SU-DHL-6 (cell line): Measurements from ENCODE around the gene ZBP1.

ENCODE experiments used
- H2AFZ ChIP-seq: fragments of 200-600 bp; sonication (generic); 2 replicates; pipeline ENCODE4 v1.6.1; 2014; ENCODE audit warnings: low read depth, mild to moderate bottlenecking, moderate library complexity, mixed read lengths, antibody characterized with exemption, low read length; ENCODE audit not compliant: severe bottlenecking
- H3F3A ChIP-seq: fragments of 200-600 bp; shearing (Covaris generic); 2 replicates; pipeline ENCODE4 v1.6.0; 2016; ENCODE audit warnings: antibody characterized with exemption, mild to moderate bottlenecking; ENCODE audit not compliant: insufficient read depth
- H3K27ac ChIP-seq: fragments of 200-600 bp; sonication (generic); 2 replicates; pipeline ENCODE4 v1.5.1; 2016; ENCODE audit warnings: low read depth, mild to moderate bottlenecking, low read length, moderate library complexity, mixed read lengths
- H3K27me3 ChIP-seq: fragments of 200-600 bp; sonication (generic), shearing (Covaris generic); 2 replicates; pipeline ENCODE4 v1.6.0; 2014; ENCODE audit warnings: mild to moderate bottlenecking, low read length
- H3K36me3 ChIP-seq: fragments of 200-600 bp; sonication (generic); 2 replicates; pipeline ENCODE4 v1.6.1; 2014; ENCODE audit warnings: mild to moderate bottlenecking, low read length, mixed read lengths
- H3K4me2 ChIP-seq: fragments of 300-600, 200-600 bp; shearing (Covaris generic), sonication (generic); 2 replicates; pipeline ENCODE4 v1.6.0; 2014; ENCODE audit warnings: low read length, low read depth, mild to moderate bottlenecking; ENCODE audit not compliant: poor library complexity, severe bottlenecking
- H3K4me3 ChIP-seq: fragments of 200-600 bp; sonication (generic); 2 replicates; pipeline ENCODE4 v1.5.1; 2014; ENCODE audit warnings: antibody characterized with exemption, low read length, mild to moderate bottlenecking, mixed read lengths; ENCODE audit not compliant: insufficient read depth, poor library complexity, severe bottlenecking
- H3K79me2 ChIP-seq: fragments of 200-600 bp; sonication (generic); 2 replicates; pipeline ENCODE4 v1.6.1; 2014; ENCODE audit warnings: mild to moderate bottlenecking, low read length, moderate library complexity; ENCODE audit not compliant: insufficient read depth
- H3K9ac ChIP-seq: fragments of 200-600 bp; sonication (generic); 2 replicates; pipeline ENCODE4 v1.7.0; 2014; ENCODE audit warnings: mild to moderate bottlenecking, low read length
- H3K9me2 ChIP-seq: fragments of 200-600 bp; sonication (generic); replicated peaks from 2 replicates; pipeline ENCODE4 v1.6.1; 2014; ENCODE audit warnings: low read length; ENCODE audit not compliant: insufficient read depth
- H3K9me3 ChIP-seq: fragments of 200-600 bp; sonication (generic); 2 replicates; pipeline ENCODE4 v1.6.1; 2014; ENCODE audit warnings: low read length, mixed read lengths; ENCODE audit not compliant: insufficient read depth
- H4K20me1 ChIP-seq: fragments of 200-600 bp; sonication (generic); 2 replicates; pipeline ENCODE4 v1.6.1; 2014; ENCODE audit warnings: low read depth, mild to moderate bottlenecking, antibody characterized with exemption, low read length, moderate library complexity, mixed read lengths
- EZH2phosphoT487 ChIP-seq: fragments of 200-600 bp; sonication (generic), shearing (Covaris generic); conservative IDR thresholded peaks from 2 replicates; pipeline ENCODE4 v1.6.1; 2018; ENCODE audit warnings: mild to moderate bottlenecking, antibody characterized with exemption, low read length, moderate library complexity, mixed read lengths
- TF ChIP-seq, protein P1 (sequence below): fragments of 200-600 bp; sonication (generic); IDR thresholded peaks from one replicate; pipeline ENCODE4 v1.5.1; 2017; ENCODE audit warnings: antibody characterized with exemption, mild to moderate bottlenecking, low read length, moderate library complexity; ENCODE audit not compliant: insufficient read depth, poor library complexity, severe bottlenecking

ZBP1 gene

DNA sequence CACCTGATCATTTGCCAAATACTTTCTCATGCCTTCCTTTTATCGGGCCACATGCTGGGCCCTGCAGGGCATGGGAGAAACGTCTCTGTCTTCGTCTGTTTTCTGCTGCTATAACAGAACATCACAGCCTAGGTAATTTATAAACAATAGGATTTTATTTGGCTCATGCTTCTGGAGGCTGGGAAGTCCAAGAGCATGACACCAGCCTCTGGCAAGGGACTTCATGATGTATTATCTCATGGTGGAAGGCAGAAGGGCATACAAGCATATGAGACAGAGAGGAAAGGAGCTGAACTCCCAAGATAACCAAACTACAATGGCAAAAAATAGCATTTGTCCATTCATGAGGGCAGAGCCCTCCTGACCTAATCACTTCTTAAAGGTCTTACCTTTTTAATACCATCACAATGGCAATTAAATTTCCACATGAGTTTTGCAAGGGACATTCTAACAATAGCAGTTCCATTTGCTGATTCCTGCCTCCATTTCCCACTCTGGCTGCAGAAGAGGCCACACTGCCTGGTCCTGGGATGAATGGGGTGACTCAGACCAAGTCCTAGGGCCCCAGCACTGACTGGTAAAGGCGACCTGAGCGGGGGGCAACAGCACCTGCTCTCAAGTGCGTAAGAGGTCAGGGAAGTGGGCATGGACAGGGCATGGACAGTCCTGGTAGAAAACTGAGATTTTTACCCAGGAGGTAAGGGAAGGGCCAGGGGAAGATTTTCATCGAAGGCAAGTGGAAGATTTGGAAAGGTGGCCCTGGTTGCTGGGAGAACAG lies 5.1 kb upstream of the ZBP1 start:
- no peaks in the 10 kb centered on the region for H3K9me2 ChIP-seq
- H3K4me3 ChIP-seq, result no peak overlapping the region
- no peak overlapping the region for H3K27ac ChIP-seq
- H4K20me1 ChIP-seq, result no peaks in the 10 kb centered on the region
- TF ChIP-seq EZH2phosphoT487, result no peak
- TF ChIP-seq, protein P1, sequence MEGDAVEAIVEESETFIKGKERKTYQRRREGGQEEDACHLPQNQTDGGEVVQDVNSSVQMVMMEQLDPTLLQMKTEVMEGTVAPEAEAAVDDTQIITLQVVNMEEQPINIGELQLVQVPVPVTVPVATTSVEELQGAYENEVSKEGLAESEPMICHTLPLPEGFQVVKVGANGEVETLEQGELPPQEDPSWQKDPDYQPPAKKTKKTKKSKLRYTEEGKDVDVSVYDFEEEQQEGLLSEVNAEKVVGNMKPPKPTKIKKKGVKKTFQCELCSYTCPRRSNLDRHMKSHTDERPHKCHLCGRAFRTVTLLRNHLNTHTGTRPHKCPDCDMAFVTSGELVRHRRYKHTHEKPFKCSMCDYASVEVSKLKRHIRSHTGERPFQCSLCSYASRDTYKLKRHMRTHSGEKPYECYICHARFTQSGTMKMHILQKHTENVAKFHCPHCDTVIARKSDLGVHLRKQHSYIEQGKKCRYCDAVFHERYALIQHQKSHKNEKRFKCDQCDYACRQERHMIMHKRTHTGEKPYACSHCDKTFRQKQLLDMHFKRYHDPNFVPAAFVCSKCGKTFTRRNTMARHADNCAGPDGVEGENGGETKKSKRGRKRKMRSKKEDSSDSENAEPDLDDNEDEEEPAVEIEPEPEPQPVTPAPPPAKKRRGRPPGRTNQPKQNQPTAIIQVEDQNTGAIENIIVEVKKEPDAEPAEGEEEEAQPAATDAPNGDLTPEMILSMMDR, result no peak
- H3K4me2 ChIP-seq, result no peak overlapping the region
- H3F3A ChIP-seq, result peaks cover 5% of the 10 kb centered on the region
- no peak overlapping the region for H3K9ac ChIP-seq
- no peak overlapping the region for H2AFZ ChIP-seq
- H3K36me3 ChIP-seq, result no peaks in the 10 kb centered on the region
- H3K79me2 ChIP-seq, result no peaks in the 10 kb centered on the region
- H3K9me3 ChIP-seq, result peaks cover 7% of the 10 kb centered on the region; the same call in 1 of the 2 replicates
- H3K27me3 ChIP-seq, result no peaks in the 10 kb centered on the region; the same call in 1 of the 2 replicates

DNA sequence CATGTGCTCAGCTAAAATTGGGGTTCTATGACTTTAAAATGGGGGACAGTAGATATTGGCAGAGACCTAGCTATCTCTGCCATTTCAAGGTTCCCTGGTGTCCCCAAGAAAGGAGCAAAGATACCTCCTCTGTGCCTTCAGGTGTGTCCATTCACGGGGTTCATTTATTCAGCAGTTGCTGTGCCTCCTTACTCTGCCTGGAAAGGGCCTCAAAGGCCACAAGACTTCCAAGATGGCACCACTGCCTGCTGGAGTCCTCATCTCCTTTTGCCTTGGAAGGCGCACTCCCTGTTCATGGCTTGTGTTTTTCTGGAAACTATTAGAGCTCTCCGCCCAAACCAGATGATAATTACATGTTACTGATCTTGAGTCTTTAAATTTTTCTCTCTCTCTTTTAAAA lies 3.9 kb upstream of the ZBP1 start:
- H3K9ac ChIP-seq, result no peak overlapping the region
- no peak for TF ChIP-seq EZH2phosphoT487
- TF ChIP-seq, protein P1, result no peak
- H3K4me2 ChIP-seq, result no peak overlapping the region

DNA sequence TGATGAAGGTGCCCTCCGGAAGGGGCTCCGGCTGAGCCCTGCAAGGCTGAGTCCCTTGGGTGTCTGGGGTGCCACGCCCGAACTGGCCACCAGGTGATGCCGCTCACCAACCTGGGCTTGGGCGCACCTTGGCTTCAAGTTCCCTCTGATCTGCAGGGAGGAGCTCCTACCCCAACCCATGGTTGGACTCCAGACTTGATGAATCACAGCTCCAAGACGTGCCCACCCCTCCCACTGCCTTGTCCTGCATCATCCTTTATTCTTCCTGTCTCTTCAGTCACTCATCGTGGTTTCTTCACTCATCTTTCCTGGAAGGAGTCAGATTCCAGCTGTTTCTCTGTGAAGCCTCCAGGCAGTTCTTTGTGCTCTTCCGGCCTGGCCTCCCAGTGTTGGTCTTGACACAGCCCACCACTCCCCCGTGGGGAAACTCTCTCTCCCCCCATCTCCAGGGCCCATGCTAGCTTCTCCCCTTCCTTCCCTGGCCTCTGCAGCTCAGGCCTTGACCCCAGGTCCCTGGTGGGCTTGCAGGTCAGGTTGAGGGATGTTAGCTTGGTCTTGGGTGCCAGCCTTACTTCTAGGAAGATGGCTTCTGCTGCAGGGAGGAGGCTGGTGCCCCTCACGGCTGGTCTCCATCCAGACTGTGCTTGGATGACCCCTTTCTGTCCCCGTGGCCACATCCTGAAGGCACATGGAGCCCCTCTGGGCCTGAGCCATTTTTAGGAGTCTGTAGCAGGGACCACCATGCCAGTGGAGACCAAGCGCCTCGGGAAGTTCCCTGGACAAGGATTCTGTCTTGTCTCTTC lies 2.6 kb upstream of the ZBP1 start:
- Histone ChIP-seq H4K20me1 (no peaks in the 10 kb centered on the region), H3K36me3 (no peaks in the 10 kb centered on the region), H3K9me2 (no peaks in the 10 kb centered on the region), H3K9me3 (peaks cover 7% of the 10 kb centered on the region; the same call in 1 of the 2 replicates), H3K79me2 (no peaks in the 10 kb centered on the region), H3K27ac (no peak overlapping the region), H2AFZ (no peak overlapping the region), H3K4me3 (no peak overlapping the region), H3K9ac (no peak overlapping the region), H3F3A (peaks cover 24% of the 10 kb centered on the region), H3K4me2 (no peak overlapping the region), H3K27me3 (no peaks in the 10 kb centered on the region; the same call in 1 of the 2 replicates)
- no peak for TF ChIP-seq EZH2phosphoT487
- TF ChIP-seq, protein P1, result peak; percentile 86

More for the DNA sequence above, 3.9 kb upstream of the ZBP1 start:
- no peak overlapping the region for H2AFZ ChIP-seq
- H3K79me2 ChIP-seq, result no peaks in the 10 kb centered on the region
- H3K9me3 ChIP-seq, result peaks cover 7% of the 10 kb centered on the region; the same call in 1 of the 2 replicates
- H3K27me3 ChIP-seq, result no peaks in the 10 kb centered on the region; the same call in 1 of the 2 replicates
- peaks cover 17% of the 10 kb centered on the region for H3F3A ChIP-seq
- no peak overlapping the region for H3K4me3 ChIP-seq
- H3K9me2 ChIP-seq, result no peaks in the 10 kb centered on the region
- H4K20me1 ChIP-seq, result no peaks in the 10 kb centered on the region
- no peak overlapping the region for H3K27ac ChIP-seq
- no peaks in the 10 kb centered on the region for H3K36me3 ChIP-seq
